SK-N-SH treated with all-trans-retinoic acid at 6 μM for 48 hours (cell line): ENCODE data around the gene SMTN.

ENCODE experiments used
- ATAC-seq: fragments of 200-7000 bp; cut with Tn5 transposase; 3 replicates; pipeline ENCODE4 v1.9.1; 2020; ENCODE audit warnings: mild to moderate bottlenecking, moderate library complexity
- ARNTL ChIP-seq: fragments of 450-650 bp; formaldehyde crosslinking; IDR thresholded peaks from 2 replicates; pipeline ENCODE4 v1.5.0; 2020; ENCODE audit warnings: low read depth, mild to moderate bottlenecking, moderate library complexity, borderline replicate concordance
- BACH2 ChIP-seq: fragments of 250-450 bp; sonication (Bioruptor Pico); IDR thresholded peaks from 2 replicates; pipeline ENCODE4 v1.9.0; 2021; ENCODE audit warnings: mild to moderate bottlenecking, borderline replicate concordance
- ESRRG ChIP-seq: fragments of 250-450 bp; sonication (Bioruptor Pico); IDR thresholded peaks from 2 replicates; pipeline ENCODE4 v1.6.1; 2021; ENCODE audit warnings: mild to moderate bottlenecking
- GLIS3 ChIP-seq: fragments of 250-450 bp; sonication (Bioruptor Pico); IDR thresholded peaks from 2 replicates; pipeline ENCODE4 v1.5.0; 2020; ENCODE audit warnings: mild to moderate bottlenecking, moderate library complexity
- OSR1 ChIP-seq: fragments of 250-450 bp; sonication (Bioruptor Pico); IDR thresholded peaks from 2 replicates; pipeline ENCODE4 v1.8.0; 2022; ENCODE audit warnings: moderate library complexity, mild to moderate bottlenecking, inconsistent platforms
- PPARA ChIP-seq: fragments of 250-450 bp; sonication (Bioruptor Pico); IDR thresholded peaks from 2 replicates; pipeline ENCODE4 v1.5.0; 2020; ENCODE audit warnings: mild to moderate bottlenecking, borderline replicate concordance
- SNAI2 ChIP-seq: fragments of 250-450 bp; sonication (Bioruptor Pico); IDR thresholded peaks from 2 replicates; pipeline ENCODE4 v1.5.0; 2020; ENCODE audit warnings: mild to moderate bottlenecking, moderate library complexity
- TCF4 ChIP-seq: fragments of 250-450 bp; sonication (Bioruptor Pico); IDR thresholded peaks from 2 replicates; pipeline ENCODE4 v1.8.0; 2021; ENCODE audit warnings: mild to moderate bottlenecking, moderate library complexity, borderline replicate concordance
- TOX ChIP-seq: fragments of 250-450 bp; sonication (Bioruptor Pico); IDR thresholded peaks from 2 replicates; pipeline ENCODE4 v1.8.0; 2021; ENCODE audit warnings: mild to moderate bottlenecking, moderate library complexity, borderline replicate concordance
- ZC3H10 ChIP-seq: fragments of 250-450 bp; sonication (Bioruptor Pico); IDR thresholded peaks from 2 replicates; pipeline ENCODE4 v1.5.1; 2021; ENCODE audit warnings: mild to moderate bottlenecking, moderate library complexity
- ZFP3 ChIP-seq: fragments of 250-450 bp; sonication (Bioruptor Pico); IDR thresholded peaks from 2 replicates; pipeline ENCODE4 v1.5.0; 2020; ENCODE audit warnings: mild to moderate bottlenecking, moderate library complexity
- ZNF565 ChIP-seq: fragments of 450-650 bp; formaldehyde crosslinking; conservative IDR thresholded peaks from 2 replicates; pipeline ENCODE4 v1.5.0; 2020; ENCODE audit warnings: low read depth, mild to moderate bottlenecking, moderate library complexity
- ZNF70 ChIP-seq: fragments of 450-650 bp; formaldehyde crosslinking; IDR thresholded peaks from 2 replicates; pipeline ENCODE4 v1.5.0; 2020; ENCODE audit warnings: mild to moderate bottlenecking, moderate library complexity
- ZNF8 ChIP-seq: fragments of 450-650 bp; formaldehyde crosslinking; IDR thresholded peaks from 2 replicates; pipeline ENCODE4 v1.5.0; 2020; ENCODE audit warnings: mild to moderate bottlenecking, moderate library complexity
- TF ChIP-seq, protein P1 (sequence below): fragments of 250-450 bp; sonication (Bioruptor Pico); IDR thresholded peaks from 2 replicates; pipeline ENCODE4 v1.5.0; 2020; ENCODE audit warnings: mild to moderate bottlenecking, moderate library complexity
- TF ChIP-seq, protein P2 (sequence below): fragments of 250-450 bp; sonication (Bioruptor Pico); IDR thresholded peaks from 2 replicates; pipeline ENCODE4 v1.5.1; 2021; ENCODE audit warnings: mild to moderate bottlenecking, moderate library complexity
- TF ChIP-seq, protein P3 (sequence below): fragments of 250-450 bp; sonication (Bioruptor Pico); IDR thresholded peaks from 2 replicates; pipeline ENCODE4 v1.5.1; 2020; ENCODE audit warnings: low read depth, mild to moderate bottlenecking, moderate library complexity
- TF ChIP-seq, protein P4 (sequence below): fragments of 250-450 bp; sonication (Bioruptor Pico); IDR thresholded peaks from 2 replicates; pipeline ENCODE4 v1.8.0; 2021; ENCODE audit warnings: low read depth, mild to moderate bottlenecking, moderate library complexity, borderline replicate concordance
- TF ChIP-seq, protein P5 (sequence below): fragments of 250-450 bp; sonication (Bioruptor Pico); IDR thresholded peaks from 2 replicates; pipeline ENCODE4 v1.8.0; 2020; ENCODE audit warnings: mild to moderate bottlenecking, moderate library complexity, borderline replicate concordance

The SMTN gene

DNA sequence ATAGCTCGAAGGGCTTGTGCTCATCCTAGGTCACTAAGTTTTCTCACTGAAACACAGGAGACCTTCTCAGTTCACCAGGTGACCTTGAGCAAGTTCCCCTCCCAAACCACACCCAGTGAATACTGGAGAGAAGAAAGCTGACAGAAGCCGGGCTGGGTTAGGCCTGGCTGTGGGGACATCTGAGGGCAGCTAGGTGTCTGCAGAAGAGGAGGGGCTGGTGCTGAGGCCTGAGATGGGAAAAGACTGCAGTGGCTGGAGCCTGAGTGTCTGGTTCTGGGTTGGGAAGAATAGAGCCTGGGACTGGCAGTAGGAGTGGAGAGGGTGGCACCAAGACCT lies 41.0 kb downstream of the SMTN start:
- ATAC-seq, result no peak
- TF ChIP-seq ARNTL (no peak), ESRRG (CRISPR knock-in tag) (no peak), PPARA (CRISPR knock-in tag) (no peak), ZNF8 (CRISPR knock-in tag) (no peak), GLIS3 (no peak), TOX (CRISPR knock-in tag) (no peak)
- TF ChIP-seq, protein P1, sequence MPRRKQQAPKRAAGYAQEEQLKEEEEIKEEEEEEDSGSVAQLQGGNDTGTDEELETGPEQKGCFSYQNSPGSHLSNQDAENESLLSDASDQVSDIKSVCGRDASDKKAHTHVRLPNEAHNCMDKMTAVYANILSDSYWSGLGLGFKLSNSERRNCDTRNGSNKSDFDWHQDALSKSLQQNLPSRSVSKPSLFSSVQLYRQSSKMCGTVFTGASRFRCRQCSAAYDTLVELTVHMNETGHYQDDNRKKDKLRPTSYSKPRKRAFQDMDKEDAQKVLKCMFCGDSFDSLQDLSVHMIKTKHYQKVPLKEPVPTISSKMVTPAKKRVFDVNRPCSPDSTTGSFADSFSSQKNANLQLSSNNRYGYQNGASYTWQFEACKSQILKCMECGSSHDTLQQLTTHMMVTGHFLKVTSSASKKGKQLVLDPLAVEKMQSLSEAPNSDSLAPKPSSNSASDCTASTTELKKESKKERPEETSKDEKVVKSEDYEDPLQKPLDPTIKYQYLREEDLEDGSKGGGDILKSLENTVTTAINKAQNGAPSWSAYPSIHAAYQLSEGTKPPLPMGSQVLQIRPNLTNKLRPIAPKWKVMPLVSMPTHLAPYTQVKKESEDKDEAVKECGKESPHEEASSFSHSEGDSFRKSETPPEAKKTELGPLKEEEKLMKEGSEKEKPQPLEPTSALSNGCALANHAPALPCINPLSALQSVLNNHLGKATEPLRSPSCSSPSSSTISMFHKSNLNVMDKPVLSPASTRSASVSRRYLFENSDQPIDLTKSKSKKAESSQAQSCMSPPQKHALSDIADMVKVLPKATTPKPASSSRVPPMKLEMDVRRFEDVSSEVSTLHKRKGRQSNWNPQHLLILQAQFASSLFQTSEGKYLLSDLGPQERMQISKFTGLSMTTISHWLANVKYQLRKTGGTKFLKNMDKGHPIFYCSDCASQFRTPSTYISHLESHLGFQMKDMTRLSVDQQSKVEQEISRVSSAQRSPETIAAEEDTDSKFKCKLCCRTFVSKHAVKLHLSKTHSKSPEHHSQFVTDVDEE (CRISPR knock-in tag), result no peak
- TF ChIP-seq, protein P2, sequence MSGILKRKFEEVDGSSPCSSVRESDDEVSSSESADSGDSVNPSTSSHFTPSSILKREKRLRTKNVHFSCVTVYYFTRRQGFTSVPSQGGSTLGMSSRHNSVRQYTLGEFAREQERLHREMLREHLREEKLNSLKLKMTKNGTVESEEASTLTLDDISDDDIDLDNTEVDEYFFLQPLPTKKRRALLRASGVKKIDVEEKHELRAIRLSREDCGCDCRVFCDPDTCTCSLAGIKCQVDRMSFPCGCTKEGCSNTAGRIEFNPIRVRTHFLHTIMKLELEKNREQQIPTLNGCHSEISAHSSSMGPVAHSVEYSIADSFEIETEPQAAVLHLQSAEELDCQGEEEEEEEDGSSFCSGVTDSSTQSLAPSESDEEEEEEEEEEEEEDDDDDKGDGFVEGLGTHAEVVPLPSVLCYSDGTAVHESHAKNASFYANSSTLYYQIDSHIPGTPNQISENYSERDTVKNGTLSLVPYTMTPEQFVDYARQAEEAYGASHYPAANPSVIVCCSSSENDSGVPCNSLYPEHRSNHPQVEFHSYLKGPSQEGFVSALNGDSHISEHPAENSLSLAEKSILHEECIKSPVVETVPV (CRISPR knock-in tag), result no peak
- TF ChIP-seq, all 23 proteins: peak for 0

DNA sequence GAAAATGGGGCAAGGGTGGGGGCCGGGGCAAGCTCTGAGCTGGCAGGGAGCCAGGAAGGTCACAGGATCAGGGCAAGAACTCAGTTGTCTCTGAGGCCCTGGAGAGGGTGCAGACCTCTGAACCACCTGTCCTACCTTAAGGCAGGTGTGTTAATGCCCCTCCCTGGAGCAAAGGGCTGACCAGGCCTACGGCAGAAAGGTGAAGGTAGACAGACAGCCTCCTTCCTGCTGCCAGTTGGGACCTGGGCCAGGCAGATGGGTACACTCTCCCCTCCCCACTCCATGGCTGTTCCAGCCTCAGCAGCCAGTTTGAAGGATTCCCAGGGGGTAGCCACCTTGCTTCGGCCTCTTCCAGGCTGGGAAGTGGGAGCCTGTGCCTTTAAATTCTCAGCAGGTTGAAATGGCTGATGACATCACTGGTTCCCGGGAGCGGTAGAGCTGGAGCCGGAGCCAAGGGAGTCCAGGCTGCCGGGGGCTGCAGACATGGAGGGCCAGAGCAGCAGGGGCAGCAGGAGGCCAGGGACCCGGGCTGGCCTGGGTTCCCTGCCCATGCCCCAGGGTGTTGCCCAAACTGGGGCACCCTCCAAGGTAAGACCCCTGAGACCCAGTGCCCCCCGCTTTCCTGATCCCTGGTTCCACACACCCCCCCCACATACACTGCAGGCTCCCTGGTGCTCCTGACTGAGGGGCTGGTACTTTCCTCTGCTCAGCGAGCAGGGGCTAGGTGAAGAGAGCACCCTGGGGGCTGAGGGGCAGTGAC lies 41.6 kb downstream of the SMTN start, which contains the start of gene INPP5J:
Gene INPP5J (plus strand): TSS at position 435 of the 760 bp plus-strand sequence. CDS start 49 bp downstream, at position 484.
- ATAC-seq, result peak; percentile 97
- TF ChIP-seq ARNTL, result no peak
- TF ChIP-seq ZFP3, result no peak
- TF ChIP-seq ZC3H10 (CRISPR knock-in tag), result no peak
- no peak for TF ChIP-seq GLIS3
- no peak for TF ChIP-seq TOX (CRISPR knock-in tag)
- TF ChIP-seq OSR1 (CRISPR knock-in tag), result no peak
- no peak for TF ChIP-seq SNAI2 (CRISPR knock-in tag)
- no peak for TF ChIP-seq ZNF565
- TF ChIP-seq, protein P3, sequence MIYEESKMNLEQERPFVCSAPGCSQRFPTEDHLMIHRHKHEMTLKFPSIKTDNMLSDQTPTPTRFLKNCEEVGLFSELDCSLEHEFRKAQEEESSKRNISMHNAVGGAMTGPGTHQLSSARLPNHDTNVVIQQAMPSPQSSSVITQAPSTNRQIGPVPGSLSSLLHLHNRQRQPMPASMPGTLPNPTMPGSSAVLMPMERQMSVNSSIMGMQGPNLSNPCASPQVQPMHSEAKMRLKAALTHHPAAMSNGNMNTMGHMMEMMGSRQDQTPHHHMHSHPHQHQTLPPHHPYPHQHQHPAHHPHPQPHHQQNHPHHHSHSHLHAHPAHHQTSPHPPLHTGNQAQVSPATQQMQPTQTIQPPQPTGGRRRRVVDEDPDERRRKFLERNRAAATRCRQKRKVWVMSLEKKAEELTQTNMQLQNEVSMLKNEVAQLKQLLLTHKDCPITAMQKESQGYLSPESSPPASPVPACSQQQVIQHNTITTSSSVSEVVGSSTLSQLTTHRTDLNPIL (CRISPR knock-in tag), result no peak

DNA sequence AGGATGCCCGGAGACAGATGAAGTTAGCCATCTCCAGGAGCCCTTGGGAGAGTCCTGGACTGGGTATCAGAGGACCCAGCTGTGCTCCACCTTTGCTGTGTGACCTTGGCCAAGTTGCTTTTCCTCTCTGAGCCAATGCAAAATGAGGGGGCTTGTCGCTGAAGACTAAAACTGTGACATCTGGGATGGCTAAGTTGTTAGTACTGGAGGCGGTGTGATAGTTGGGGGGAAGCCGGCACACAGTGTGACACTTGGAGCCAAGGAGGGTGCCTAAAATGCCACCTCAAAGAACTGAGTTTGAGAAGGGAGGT lies 42.1 kb downstream of the SMTN start:
- no peak; the same call in 2 of the 3 replicates for ATAC-seq
- TF ChIP-seq, protein P4, sequence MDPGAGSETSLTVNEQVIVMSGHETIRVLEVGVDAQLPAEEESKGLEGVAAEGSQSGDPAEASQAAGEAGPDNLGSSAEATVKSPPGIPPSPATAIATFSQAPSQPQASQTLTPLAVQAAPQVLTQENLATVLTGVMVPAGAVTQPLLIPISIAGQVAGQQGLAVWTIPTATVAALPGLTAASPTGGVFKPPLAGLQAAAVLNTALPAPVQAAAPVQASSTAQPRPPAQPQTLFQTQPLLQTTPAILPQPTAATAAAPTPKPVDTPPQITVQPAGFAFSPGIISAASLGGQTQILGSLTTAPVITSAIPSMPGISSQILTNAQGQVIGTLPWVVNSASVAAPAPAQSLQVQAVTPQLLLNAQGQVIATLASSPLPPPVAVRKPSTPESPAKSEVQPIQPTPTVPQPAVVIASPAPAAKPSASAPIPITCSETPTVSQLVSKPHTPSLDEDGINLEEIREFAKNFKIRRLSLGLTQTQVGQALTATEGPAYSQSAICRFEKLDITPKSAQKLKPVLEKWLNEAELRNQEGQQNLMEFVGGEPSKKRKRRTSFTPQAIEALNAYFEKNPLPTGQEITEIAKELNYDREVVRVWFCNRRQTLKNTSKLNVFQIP (CRISPR knock-in tag), result no peak
- TF ChIP-seq ESRRG (CRISPR knock-in tag) (no peak), ZFP3 (no peak)

DNA sequence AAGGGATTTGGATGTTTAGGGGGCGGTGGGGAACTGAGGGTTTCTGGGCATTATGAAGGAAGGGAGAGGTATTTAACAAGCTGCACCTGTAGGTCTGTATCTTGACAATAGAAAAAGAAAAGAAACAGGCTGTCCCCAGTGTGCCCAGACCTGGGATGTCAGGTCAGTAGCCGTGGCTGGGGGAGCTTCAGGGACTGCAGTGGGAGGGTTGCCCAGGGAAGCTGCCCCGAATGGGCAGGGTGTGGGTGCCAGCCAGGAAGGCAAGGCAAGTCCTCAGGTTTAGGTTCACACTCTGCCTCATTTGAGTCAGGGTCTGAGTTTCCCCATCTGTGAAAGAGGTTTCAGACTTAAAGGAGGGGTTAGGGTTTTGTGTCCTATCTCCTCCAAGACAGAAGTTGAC lies 43.2 kb downstream of the SMTN start:
- ATAC-seq, result no peak
- TF ChIP-seq TCF4 (CRISPR knock-in tag) (no peak), ZNF70 (no peak), ZNF565 (no peak), ARNTL (no peak), TOX (CRISPR knock-in tag) (no peak), SNAI2 (CRISPR knock-in tag) (no peak), PPARA (CRISPR knock-in tag) (no peak), BACH2 (CRISPR knock-in tag) (no peak)
- TF ChIP-seq, protein P4 (CRISPR knock-in tag), result no peak
- TF ChIP-seq, protein P3 (CRISPR knock-in tag), result no peak
- TF ChIP-seq, protein P5, sequence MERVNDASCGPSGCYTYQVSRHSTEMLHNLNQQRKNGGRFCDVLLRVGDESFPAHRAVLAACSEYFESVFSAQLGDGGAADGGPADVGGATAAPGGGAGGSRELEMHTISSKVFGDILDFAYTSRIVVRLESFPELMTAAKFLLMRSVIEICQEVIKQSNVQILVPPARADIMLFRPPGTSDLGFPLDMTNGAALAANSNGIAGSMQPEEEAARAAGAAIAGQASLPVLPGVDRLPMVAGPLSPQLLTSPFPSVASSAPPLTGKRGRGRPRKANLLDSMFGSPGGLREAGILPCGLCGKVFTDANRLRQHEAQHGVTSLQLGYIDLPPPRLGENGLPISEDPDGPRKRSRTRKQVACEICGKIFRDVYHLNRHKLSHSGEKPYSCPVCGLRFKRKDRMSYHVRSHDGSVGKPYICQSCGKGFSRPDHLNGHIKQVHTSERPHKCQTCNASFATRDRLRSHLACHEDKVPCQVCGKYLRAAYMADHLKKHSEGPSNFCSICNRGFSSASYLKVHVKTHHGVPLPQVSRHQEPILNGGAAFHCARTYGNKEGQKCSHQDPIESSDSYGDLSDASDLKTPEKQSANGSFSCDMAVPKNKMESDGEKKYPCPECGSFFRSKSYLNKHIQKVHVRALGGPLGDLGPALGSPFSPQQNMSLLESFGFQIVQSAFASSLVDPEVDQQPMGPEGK (CRISPR knock-in tag), result no peak
- TF ChIP-seq, protein P1 (CRISPR knock-in tag), result no peak
